DOHH2 (cell line): ENCODE results near the gene RAP1GAP.

Source experiments
- EZH2phosphoT487 ChIP-seq: fragments of 200-600 bp; sonication (generic); IDR thresholded peaks from 2 replicates; pipeline ENCODE4 v1.6.1; 2017; ENCODE audit warnings: borderline replicate concordance, mild to moderate bottlenecking, antibody characterized with exemption, low read length, moderate library complexity, mixed read lengths
- TF ChIP-seq, protein P1 (sequence below): fragments of 200-600 bp; sonication (generic); IDR thresholded peaks from one replicate; pipeline ENCODE4 v1.5.1; 2014; ENCODE audit warnings: antibody characterized with exemption, mild to moderate bottlenecking, low read depth, low read length; ENCODE audit not compliant: poor library complexity, severe bottlenecking

DNA sequence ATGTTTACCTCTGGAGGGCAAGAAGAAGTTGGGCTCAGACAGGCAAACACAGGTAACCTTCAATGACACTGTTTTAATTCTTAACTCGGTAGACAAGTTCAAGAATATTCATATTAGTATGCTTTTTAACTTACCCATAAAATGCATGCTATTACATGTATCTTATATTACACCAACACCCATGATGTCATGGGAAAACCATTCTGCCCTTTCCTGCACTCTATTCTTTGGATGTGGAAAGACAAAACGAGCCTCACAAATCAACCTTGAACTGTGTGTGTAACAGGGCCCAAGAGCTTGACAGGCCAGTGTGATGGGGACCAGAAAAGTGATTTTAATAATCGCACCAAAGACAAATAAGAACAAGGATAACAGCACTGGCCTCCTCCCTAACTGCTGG lies 22.6 kb upstream of the RAP1GAP start:
- TF ChIP-seq, protein P1, sequence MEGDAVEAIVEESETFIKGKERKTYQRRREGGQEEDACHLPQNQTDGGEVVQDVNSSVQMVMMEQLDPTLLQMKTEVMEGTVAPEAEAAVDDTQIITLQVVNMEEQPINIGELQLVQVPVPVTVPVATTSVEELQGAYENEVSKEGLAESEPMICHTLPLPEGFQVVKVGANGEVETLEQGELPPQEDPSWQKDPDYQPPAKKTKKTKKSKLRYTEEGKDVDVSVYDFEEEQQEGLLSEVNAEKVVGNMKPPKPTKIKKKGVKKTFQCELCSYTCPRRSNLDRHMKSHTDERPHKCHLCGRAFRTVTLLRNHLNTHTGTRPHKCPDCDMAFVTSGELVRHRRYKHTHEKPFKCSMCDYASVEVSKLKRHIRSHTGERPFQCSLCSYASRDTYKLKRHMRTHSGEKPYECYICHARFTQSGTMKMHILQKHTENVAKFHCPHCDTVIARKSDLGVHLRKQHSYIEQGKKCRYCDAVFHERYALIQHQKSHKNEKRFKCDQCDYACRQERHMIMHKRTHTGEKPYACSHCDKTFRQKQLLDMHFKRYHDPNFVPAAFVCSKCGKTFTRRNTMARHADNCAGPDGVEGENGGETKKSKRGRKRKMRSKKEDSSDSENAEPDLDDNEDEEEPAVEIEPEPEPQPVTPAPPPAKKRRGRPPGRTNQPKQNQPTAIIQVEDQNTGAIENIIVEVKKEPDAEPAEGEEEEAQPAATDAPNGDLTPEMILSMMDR = no peak
- no peak for TF ChIP-seq EZH2phosphoT487
